Measurements from ENCODE around the gene FMN2. TPM values are rescaled to one million over a fixed set of nuclear protein-coding genes. Genes with fewer than 3 reads are reported as not detected.

Gene FMN2
- polyA plus RNA-seq, 2 of the 4 experiments (the other 2 are of a cell fraction) = 2.8 to 4.2 TPM

- DNase-seq (ENCODE audit: low read depth in 1 of 2, low spot score in 1 of 2) = no peak
- 81% methylated on average over 2 of the region's 2 CpGs for whole genome bisulfite sequencing (ENCODE audit: missing lambda C conversion rate)
- no peak for FAIRE-seq
- Histone ChIP-seq H3K4me3 (no peak overlapping the region), H3K27ac (no peak overlapping the region), H3K4me2 (no peak overlapping the region), H3K9me3 (peaks cover 10% of the 10 kb centered on the region), H3K4me1 (peaks cover 32% of the 10 kb centered on the region)
- no peak for ATAC-seq
- POLR2A ChIA-PET = no interaction called here
- CTCF ChIA-PET = no interaction called here
- no peak for TF ChIP-seq RNF2 (IDR thresholded peaks at IDR 0.05; ENCODE audit: borderline replicate concordance, low read depth)
- no peak for TF ChIP-seq EHF (CRISPR knock-in tag; IDR thresholded peaks at IDR 0.05)
- no peak for TF ChIP-seq BCL3 (IDR thresholded peaks at IDR 0.05)
- TF ChIP-seq, protein P1, sequence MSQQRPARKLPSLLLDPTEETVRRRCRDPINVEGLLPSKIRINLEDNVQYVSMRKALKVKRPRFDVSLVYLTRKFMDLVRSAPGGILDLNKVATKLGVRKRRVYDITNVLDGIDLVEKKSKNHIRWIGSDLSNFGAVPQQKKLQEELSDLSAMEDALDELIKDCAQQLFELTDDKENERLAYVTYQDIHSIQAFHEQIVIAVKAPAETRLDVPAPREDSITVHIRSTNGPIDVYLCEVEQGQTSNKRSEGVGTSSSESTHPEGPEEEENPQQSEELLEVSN (IDR thresholded peaks at IDR 0.05; ENCODE audit: borderline replicate concordance, low read depth) = no peak
- no peak for TF ChIP-seq TP53 (CRISPR knock-in tag; IDR thresholded peaks at IDR 0.05)
- TF ChIP-seq HMGXB4 (CRISPR knock-in tag; IDR thresholded peaks at IDR 0.05; ENCODE audit: borderline replicate concordance) = no peak
- no peak for TF ChIP-seq ZSCAN20 (CRISPR knock-in tag; IDR thresholded peaks at IDR 0.05)
- no peak for TF ChIP-seq HDAC2 (IDR thresholded peaks at IDR 0.05)
- no peak for TF ChIP-seq RFX5 (IDR thresholded peaks at IDR 0.05)
- no peak for TF ChIP-seq ZC3H11A (IDR thresholded peaks at IDR 0.05)
- TF ChIP-seq FOSB (CRISPR knock-in tag; IDR thresholded peaks at IDR 0.05) = no peak
- TF ChIP-seq REST (IDR thresholded peaks at IDR 0.05) = no peak
- TF ChIP-seq POLR2AphosphoS2 (conservative IDR thresholded peaks at IDR 0.05; ENCODE audit: low read length) = no peak
- TF ChIP-seq BHLHE40 (IDR thresholded peaks at IDR 0.05; ENCODE audit: low read depth, low read length) = no peak
- no peak for TF ChIP-seq HOXB13 (CRISPR knock-in tag; IDR thresholded peaks at IDR 0.05; ENCODE audit: low read depth)
- no peak for TF ChIP-seq KDM1A (IDR thresholded peaks at IDR 0.05; ENCODE audit: low read depth)
- TF ChIP-seq, protein P2, sequence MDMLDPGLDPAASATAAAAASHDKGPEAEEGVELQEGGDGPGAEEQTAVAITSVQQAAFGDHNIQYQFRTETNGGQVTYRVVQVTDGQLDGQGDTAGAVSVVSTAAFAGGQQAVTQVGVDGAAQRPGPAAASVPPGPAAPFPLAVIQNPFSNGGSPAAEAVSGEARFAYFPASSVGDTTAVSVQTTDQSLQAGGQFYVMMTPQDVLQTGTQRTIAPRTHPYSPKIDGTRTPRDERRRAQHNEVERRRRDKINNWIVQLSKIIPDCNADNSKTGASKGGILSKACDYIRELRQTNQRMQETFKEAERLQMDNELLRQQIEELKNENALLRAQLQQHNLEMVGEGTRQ (IDR thresholded peaks at IDR 0.05) = no peak
- TF ChIP-seq RCOR1 (IDR thresholded peaks at IDR 0.05; ENCODE audit: low read depth, low read length) = no peak
- TF ChIP-seq ESRRA (IDR thresholded peaks at IDR 0.05; ENCODE audit: borderline replicate concordance, low read length) = no peak
- TF ChIP-seq ATOH8 (CRISPR knock-in tag; IDR thresholded peaks at IDR 0.05; ENCODE audit: low read depth) = no peak
Measured at GRCh38 chr1:240306673-240307072, 215.0 kb downstream of the FMN2 start.
